ENCODE results near the gene CHST8.

The CHST8 gene

GRCh38 chr19:33803383-33803782, 181.6 kb downstream of the CHST8 start:
- TF ChIP-seq SUZ12 (IDR thresholded peaks at IDR 0.05), result no peak
- TF ChIP-seq FOXM1 (IDR thresholded peaks at IDR 0.05; ENCODE audit: borderline replicate concordance), result no peak
- no peak for TF ChIP-seq BHLHE40 (IDR thresholded peaks at IDR 0.05; ENCODE audit: borderline replicate concordance)
- no peak for TF ChIP-seq ELF4 (IDR thresholded peaks at IDR 0.05)
- TF ChIP-seq HDGF (IDR thresholded peaks at IDR 0.05; ENCODE audit: borderline replicate concordance), result no peak
- TF ChIP-seq FOXK2 (IDR thresholded peaks at IDR 0.05), result no peak
- no peak for TF ChIP-seq L3MBTL2 (conservative IDR thresholded peaks at IDR 0.05)
- no peak for TF ChIP-seq NFRKB (IDR thresholded peaks at IDR 0.05)
- TF ChIP-seq PKNOX1 (IDR thresholded peaks at IDR 0.05), result no peak
- TF ChIP-seq ZNF384 (IDR thresholded peaks at IDR 0.05), result no peak
- no peak for TF ChIP-seq LEF1 (IDR thresholded peaks at IDR 0.05; ENCODE audit: borderline replicate concordance)
- no peak for TF ChIP-seq TARDBP (IDR thresholded peaks at IDR 0.05)
- no peak for TF ChIP-seq ARNT (IDR thresholded peaks at IDR 0.05)
- TF ChIP-seq FOXA1 (IDR thresholded peaks at IDR 0.05), result no peak
- CTCF ChIA-PET, result interaction anchor here (0.8 kb wide), 1 partner anchor 313 kb away, joined by 3 read pairs; no protein-coding TSS in a partner anchor
- DNase-seq (ENCODE audit: extremely low spot score), result no peak
- POLR2A ChIA-PET, result interaction anchor here (1.9 kb wide), 1 partner anchor 10 kb away, joined by 5 read pairs; no protein-coding TSS in a partner anchor

GRCh38 chr19:33804021-33804799, 182.5 kb downstream of the CHST8 start:
- ChIA-PET POLR2A (interaction anchor here (1.9 kb wide), 1 partner anchor 9 kb away, joined by 5 read pairs; no protein-coding TSS in a partner anchor), CTCF (no interaction called here)
- DNase-seq (ENCODE audit: extremely low spot score), result no peak
- no peak for TF ChIP-seq BHLHE40 (IDR thresholded peaks at IDR 0.05; ENCODE audit: borderline replicate concordance)
- no peak for TF ChIP-seq L3MBTL2 (conservative IDR thresholded peaks at IDR 0.05)

- DNase-seq (ENCODE audit: extremely low spot score), result no peak
- CTCF ChIA-PET, result no interaction called here
- POLR2A ChIA-PET, result interaction anchor here (1.9 kb wide), 1 partner anchor 8 kb away, joined by 5 read pairs; no protein-coding TSS in a partner anchor
- no peak for TF ChIP-seq ZNF384 (IDR thresholded peaks at IDR 0.05)
- no peak for TF ChIP-seq FOXK2 (IDR thresholded peaks at IDR 0.05)
- no peak for TF ChIP-seq ELF4 (IDR thresholded peaks at IDR 0.05)
- TF ChIP-seq FOXM1 (IDR thresholded peaks at IDR 0.05; ENCODE audit: borderline replicate concordance), result no peak
- TF ChIP-seq HDGF (IDR thresholded peaks at IDR 0.05; ENCODE audit: borderline replicate concordance), result no peak
- TF ChIP-seq ARNT (IDR thresholded peaks at IDR 0.05), result no peak
- no peak for TF ChIP-seq L3MBTL2 (conservative IDR thresholded peaks at IDR 0.05)
- TF ChIP-seq NFRKB (IDR thresholded peaks at IDR 0.05), result no peak
Measured at GRCh38 chr19:33805313-33805712, 183.6 kb downstream of the CHST8 start.

- ChIA-PET POLR2A (no interaction called here), CTCF (no interaction called here)
- TF ChIP-seq NFRKB (IDR thresholded peaks at IDR 0.05) (no peak), ZNF384 (IDR thresholded peaks at IDR 0.05) (no peak), FOXM1 (IDR thresholded peaks at IDR 0.05; ENCODE audit: borderline replicate concordance) (no peak), PKNOX1 (IDR thresholded peaks at IDR 0.05) (no peak), SUZ12 (IDR thresholded peaks at IDR 0.05) (no peak), ELF4 (IDR thresholded peaks at IDR 0.05) (no peak), L3MBTL2 (conservative IDR thresholded peaks at IDR 0.05) (no peak), FOXK2 (IDR thresholded peaks at IDR 0.05) (no peak), BHLHE40 (IDR thresholded peaks at IDR 0.05; ENCODE audit: borderline replicate concordance) (no peak), SP1 (IDR thresholded peaks at IDR 0.05) (no peak), HDGF (IDR thresholded peaks at IDR 0.05; ENCODE audit: borderline replicate concordance) (no peak), CTBP1 (IDR thresholded peaks at IDR 0.05; ENCODE audit: borderline replicate concordance) (no peak), FOXA1 (IDR thresholded peaks at IDR 0.05) (no peak), TARDBP (IDR thresholded peaks at IDR 0.05) (no peak), ARNT (IDR thresholded peaks at IDR 0.05) (no peak), LEF1 (IDR thresholded peaks at IDR 0.05; ENCODE audit: borderline replicate concordance) (no peak)
- DNase-seq (ENCODE audit: extremely low spot score), result no peak
Measured at GRCh38 chr19:33805840-33806433, 184.2 kb downstream of the CHST8 start.

- no peak for TF ChIP-seq PKNOX1 (IDR thresholded peaks at IDR 0.05)
- no peak for TF ChIP-seq ELF4 (IDR thresholded peaks at IDR 0.05)
- TF ChIP-seq ARNT (IDR thresholded peaks at IDR 0.05), result no peak
- TF ChIP-seq LEF1 (IDR thresholded peaks at IDR 0.05; ENCODE audit: borderline replicate concordance), result no peak
- no peak for TF ChIP-seq ZNF384 (IDR thresholded peaks at IDR 0.05)
- no peak for TF ChIP-seq HDGF (IDR thresholded peaks at IDR 0.05; ENCODE audit: borderline replicate concordance)
- no peak for TF ChIP-seq NFRKB (IDR thresholded peaks at IDR 0.05)
- TF ChIP-seq SUZ12 (IDR thresholded peaks at IDR 0.05), result no peak
- no peak for TF ChIP-seq SP1 (IDR thresholded peaks at IDR 0.05)
- no peak for TF ChIP-seq FOXA1 (IDR thresholded peaks at IDR 0.05)
- no peak for TF ChIP-seq FOXM1 (IDR thresholded peaks at IDR 0.05; ENCODE audit: borderline replicate concordance)
- no peak for TF ChIP-seq BHLHE40 (IDR thresholded peaks at IDR 0.05; ENCODE audit: borderline replicate concordance)
- no peak for TF ChIP-seq TARDBP (IDR thresholded peaks at IDR 0.05)
- TF ChIP-seq FOXK2 (IDR thresholded peaks at IDR 0.05), result no peak
- TF ChIP-seq L3MBTL2 (conservative IDR thresholded peaks at IDR 0.05), result no peak
- no peak for TF ChIP-seq CTBP1 (IDR thresholded peaks at IDR 0.05; ENCODE audit: borderline replicate concordance)
- POLR2A ChIA-PET, result no interaction called here
- CTCF ChIA-PET, result no interaction called here
- no peak for DNase-seq (ENCODE audit: extremely low spot score)
Measured at GRCh38 chr19:33806434-33806881, 184.7 kb downstream of the CHST8 start.
